Endodermal cell (in vitro differentiated cells): ENCODE results near the gene UQCR11. TPM values are rescaled to one million over a fixed set of nuclear protein-coding genes. Genes with fewer than 3 reads are reported as not detected.

Experiments
- DNase-seq: peaks from one replicate; pipeline ENCODE4 v3.0.0-alpha.2; 2017
- H3K27ac ChIP-seq: 2 replicates; pipeline ENCODE4 v1.5.1; 2013; ENCODE audit warnings: mild to moderate bottlenecking, low read depth, low read length, moderate library complexity
- H3K27me3 ChIP-seq: 2 replicates; pipeline ENCODE4 v1.6.1; 2013; ENCODE audit warnings: mild to moderate bottlenecking, low read length, moderate library complexity; ENCODE audit not compliant: insufficient read depth, control insufficient read depth, poor library complexity, severe bottlenecking
- H3K36me3 ChIP-seq: 2 replicates; pipeline ENCODE4 v1.7.0; 2013; ENCODE audit warnings: mild to moderate bottlenecking, low read length, moderate library complexity; ENCODE audit not compliant: control insufficient read depth, insufficient read depth
- H3K4me1 ChIP-seq: one replicate; pipeline ENCODE4 v1.7.0; 2013; ENCODE audit warnings: low read length; ENCODE audit not compliant: control insufficient read depth, insufficient read depth
- H3K4me3 ChIP-seq: 2 replicates; pipeline ENCODE4 v1.5.1; 2013; ENCODE audit warnings: mild to moderate bottlenecking, low read length, moderate library complexity
- H3K9ac ChIP-seq: 2 replicates; pipeline ENCODE4 v1.6.1; 2013; ENCODE audit warnings: mild to moderate bottlenecking, low read length, moderate library complexity; ENCODE audit not compliant: poor library complexity, severe bottlenecking; ENCODE audit errors: extremely low read depth
- H3K9me3 ChIP-seq: 2 replicates; pipeline ENCODE4 v1.6.1; 2013; ENCODE audit warnings: mild to moderate bottlenecking, low read length, moderate library complexity; ENCODE audit not compliant: control insufficient read depth
- H3K27ac Mint-ChIP-seq: 2 replicates; pipeline ENCODE4 v1.8.0; 2020; ENCODE audit warnings: mixed read lengths
- H3K27me3 Mint-ChIP-seq: 2 replicates; pipeline ENCODE4 v1.8.0; 2021; ENCODE audit warnings: mild to moderate bottlenecking, mixed read lengths; ENCODE audit not compliant: insufficient read depth
- H3K36me3 Mint-ChIP-seq: 2 replicates; pipeline ENCODE4 v1.8.0; 2020; ENCODE audit warnings: low read depth, mixed read lengths
- H3K4me1 Mint-ChIP-seq: 2 replicates; pipeline ENCODE4 v1.8.0; 2020; ENCODE audit warnings: mixed read lengths
- H3K4me3 Mint-ChIP-seq: 2 replicates; pipeline ENCODE4 v1.8.0; 2020; ENCODE audit warnings: mild to moderate bottlenecking, moderate library complexity, mixed read lengths
- H3K9me3 Mint-ChIP-seq: 2 replicates; pipeline ENCODE4 v1.8.0; 2020; ENCODE audit warnings: mild to moderate bottlenecking, mixed read lengths
- WGBS, 2 experiments: methylation state at CpG; one replicate each; pipeline versions ENCODE4 v1.1.5 to v1.1.7; 2013; ENCODE audit warnings: missing lambda C conversion rate in 2 of 2, mixed read lengths in 1 of 2; ENCODE audit not compliant: insufficient coverage in 1 of 2, insufficient read length in 1 of 2; 5-methylcytosine and 5-hydroxymethylcytosine counted together
- total RNA-seq, 2 donors: library from RNA; stranded (reverse); fragmentation: NEBNext Ultra II Directional in 1 of 2; extraction: Animal tissue kit (Norgen Biotek cat#: 25700) in 1 of 2; gene quantifications; 2 replicates in 1 of 2; 3 replicates in 1 of 2; pipeline ENCODE4 v1.2.1, GENCODE V29; 2021
- TF ChIP-seq, protein P1 (sequence below): fragments of 200-600 bp; sonication (generic); conservative IDR thresholded peaks from 2 replicates; pipeline ENCODE4 v1.5.0; 2021; ENCODE audit warnings: antibody characterized with exemption, mild to moderate bottlenecking

UQCR11 gene
- total RNA-seq, 2 donors from 2014 or later, result 171 to 195 TPM

DNA sequence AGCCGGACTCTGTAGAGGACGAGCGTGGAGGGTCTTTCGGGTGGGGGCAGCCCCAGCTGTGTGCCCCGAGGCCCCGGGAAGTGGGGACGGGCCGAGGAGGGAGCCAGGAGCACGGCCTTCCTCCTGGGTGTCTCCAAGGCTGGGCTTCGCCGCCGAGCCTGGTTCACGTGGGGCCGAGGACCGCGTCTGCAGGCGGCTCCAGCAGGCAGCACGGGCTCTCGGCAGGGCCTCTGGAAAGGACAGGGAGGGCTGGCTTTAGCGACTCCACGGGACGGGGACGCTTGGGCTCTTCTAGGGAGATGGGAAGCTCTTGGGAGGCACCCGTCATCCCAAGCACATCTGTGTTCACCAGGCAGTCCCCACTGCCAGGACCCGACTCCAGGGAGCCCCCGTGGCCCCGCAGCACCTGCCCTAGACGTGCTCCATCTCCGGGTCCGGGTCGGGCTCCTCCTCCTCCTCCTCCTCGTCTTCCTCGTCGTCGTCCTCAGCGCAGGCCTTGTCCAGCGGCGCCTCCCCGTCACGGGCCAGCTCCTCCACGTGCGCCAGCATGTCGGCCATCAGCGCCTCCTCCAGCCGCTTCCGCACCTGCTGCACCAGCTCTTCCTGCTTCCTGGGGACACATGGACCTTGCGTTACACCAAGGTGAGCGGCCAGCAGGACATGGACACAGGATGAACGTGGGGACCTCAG lies 27.2 kb downstream of the UQCR11 start:
- H3K36me3 Mint-ChIP-seq, result peaks cover 34% of the 10 kb centered on the region
- Histone ChIP-seq H3K27me3 (no peaks in the 10 kb centered on the region), H3K9ac (no peak overlapping the region), H3K36me3 (peaks cover 35% of the 10 kb centered on the region), H3K4me1 (no peaks in the 10 kb centered on the region), H3K4me3 (no peak overlapping the region), H3K27ac (no peak overlapping the region), H3K9me3 (no peaks in the 10 kb centered on the region)
- H3K4me3 Mint-ChIP-seq, result no peak overlapping the region
- H3K27me3 Mint-ChIP-seq, result no peaks in the 10 kb centered on the region
- H3K9me3 Mint-ChIP-seq, result no peaks in the 10 kb centered on the region
- DNase-seq, result no peak
- TF ChIP-seq, protein P1, sequence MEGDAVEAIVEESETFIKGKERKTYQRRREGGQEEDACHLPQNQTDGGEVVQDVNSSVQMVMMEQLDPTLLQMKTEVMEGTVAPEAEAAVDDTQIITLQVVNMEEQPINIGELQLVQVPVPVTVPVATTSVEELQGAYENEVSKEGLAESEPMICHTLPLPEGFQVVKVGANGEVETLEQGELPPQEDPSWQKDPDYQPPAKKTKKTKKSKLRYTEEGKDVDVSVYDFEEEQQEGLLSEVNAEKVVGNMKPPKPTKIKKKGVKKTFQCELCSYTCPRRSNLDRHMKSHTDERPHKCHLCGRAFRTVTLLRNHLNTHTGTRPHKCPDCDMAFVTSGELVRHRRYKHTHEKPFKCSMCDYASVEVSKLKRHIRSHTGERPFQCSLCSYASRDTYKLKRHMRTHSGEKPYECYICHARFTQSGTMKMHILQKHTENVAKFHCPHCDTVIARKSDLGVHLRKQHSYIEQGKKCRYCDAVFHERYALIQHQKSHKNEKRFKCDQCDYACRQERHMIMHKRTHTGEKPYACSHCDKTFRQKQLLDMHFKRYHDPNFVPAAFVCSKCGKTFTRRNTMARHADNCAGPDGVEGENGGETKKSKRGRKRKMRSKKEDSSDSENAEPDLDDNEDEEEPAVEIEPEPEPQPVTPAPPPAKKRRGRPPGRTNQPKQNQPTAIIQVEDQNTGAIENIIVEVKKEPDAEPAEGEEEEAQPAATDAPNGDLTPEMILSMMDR, result no peak
- no peaks in the 10 kb centered on the region for H3K4me1 Mint-ChIP-seq
- H3K27ac Mint-ChIP-seq, result no peak overlapping the region
- WGBS, 2 experiments, result 95 to 97% methylated on average over 36 to 49 of the region's 49 CpGs

DNA sequence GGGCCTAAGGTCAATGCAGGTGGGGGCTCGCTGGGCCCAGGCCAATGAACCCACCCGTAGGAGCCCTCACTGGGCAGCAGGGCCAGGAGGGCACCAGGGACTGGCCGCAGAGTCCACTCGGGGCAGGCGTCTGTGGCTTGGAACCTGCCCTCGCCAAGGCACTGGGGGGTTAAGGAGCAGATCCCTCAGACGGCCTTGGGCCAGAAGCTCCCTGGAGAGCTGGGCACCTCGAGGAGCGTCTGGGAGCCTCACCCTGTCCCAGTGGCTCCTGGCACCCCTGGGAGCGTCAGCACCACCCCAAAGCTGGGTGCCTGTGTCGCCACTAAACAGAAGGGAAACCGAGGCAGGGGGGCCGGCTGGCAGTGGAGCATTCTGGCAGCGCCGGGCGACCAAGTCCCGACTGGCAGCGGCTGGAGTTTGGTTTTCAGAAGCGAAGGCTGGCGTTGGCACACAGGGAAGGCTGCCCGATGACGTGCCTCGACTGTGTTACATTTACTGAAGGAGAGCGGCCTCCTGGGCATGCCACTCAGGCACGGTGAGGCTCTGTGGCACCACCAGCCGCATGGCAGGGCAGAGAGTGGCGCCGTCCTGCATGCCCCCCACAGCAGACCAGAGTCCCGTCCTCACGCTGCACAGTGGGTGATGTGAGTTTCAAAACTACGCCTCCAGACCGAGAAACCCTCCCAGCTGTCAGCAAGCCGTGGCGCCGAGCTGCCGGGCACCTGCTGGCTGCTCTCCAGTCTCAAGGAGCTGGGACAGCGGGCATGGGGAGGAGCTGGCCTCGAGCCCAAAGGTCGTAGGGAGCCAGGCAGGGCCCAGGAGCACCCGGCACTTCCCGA lies 28.0 kb downstream of the UQCR11 start:
- H3K36me3 ChIP-seq, result peaks cover 27% of the 10 kb centered on the region
- H3K4me1 ChIP-seq, result no peaks in the 10 kb centered on the region
- TF ChIP-seq, protein P1, result no peak
- no peaks in the 10 kb centered on the region for H3K9me3 ChIP-seq
- no peak for DNase-seq
- Mint-ChIP-seq H3K27me3 (no peaks in the 10 kb centered on the region), H3K4me3 (no peak overlapping the region), H3K4me1 (no peaks in the 10 kb centered on the region), H3K9me3 (no peaks in the 10 kb centered on the region), H3K27ac (no peak overlapping the region), H3K36me3 (peaks cover 27% of the 10 kb centered on the region)
- no peak overlapping the region for H3K4me3 ChIP-seq
- no peak overlapping the region for H3K27ac ChIP-seq
- H3K9ac ChIP-seq, result no peak overlapping the region
- WGBS, 2 experiments, result 94 to 95% methylated on average over 31 to 41 of the region's 41 CpGs
- H3K27me3 ChIP-seq, result no peaks in the 10 kb centered on the region

DNA sequence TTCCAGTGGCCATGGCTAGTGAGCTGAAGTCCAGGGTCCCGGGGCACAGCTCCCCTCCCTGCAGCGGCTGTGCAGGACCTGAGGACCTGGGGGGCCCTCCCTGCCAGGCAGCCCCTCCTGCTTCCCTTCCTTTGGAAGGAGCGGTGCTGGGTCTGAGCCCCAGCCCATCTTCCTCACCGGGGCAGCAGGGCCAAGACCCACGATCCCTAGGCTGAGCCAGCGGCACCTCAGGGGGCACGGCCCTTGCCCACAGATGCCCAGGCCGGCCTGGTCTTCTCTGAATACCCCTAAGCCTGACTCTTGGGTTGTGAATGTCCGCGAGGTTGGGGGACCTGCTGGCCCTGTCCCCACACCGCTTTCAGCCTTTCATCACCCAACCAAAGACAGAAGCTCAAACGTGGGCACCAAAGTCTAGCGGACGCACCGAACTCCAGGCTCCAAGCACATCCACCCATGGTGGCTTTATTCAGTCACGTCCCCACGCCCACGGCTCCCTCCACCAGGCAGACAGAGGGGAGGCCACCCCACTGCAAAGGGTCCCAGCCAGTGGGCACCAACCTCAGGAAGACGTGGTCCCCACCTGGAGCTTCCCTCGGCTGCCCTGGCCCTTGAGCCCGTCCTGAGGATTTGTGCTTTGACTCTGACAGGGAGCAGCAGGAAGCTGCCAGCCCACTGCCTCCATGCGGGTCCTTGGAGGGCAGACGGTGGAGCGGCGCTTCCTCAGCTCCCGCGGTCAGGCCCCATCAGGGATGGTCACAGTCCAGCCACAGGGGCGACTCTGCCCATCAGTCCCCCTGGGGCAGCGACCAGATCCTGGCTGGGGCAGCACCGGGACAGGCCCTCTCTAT lies 28.8 kb downstream of the UQCR11 start:
- H3K4me3 ChIP-seq, result no peak overlapping the region
- Mint-ChIP-seq H3K27me3 (peaks cover 8% of the 10 kb centered on the region), H3K4me1 (no peaks in the 10 kb centered on the region), H3K9me3 (no peaks in the 10 kb centered on the region), H3K4me3 (no peak overlapping the region), H3K36me3 (peaks cover 19% of the 10 kb centered on the region), H3K27ac (no peak overlapping the region)
- TF ChIP-seq, protein P1, result no peak
- no peak overlapping the region for H3K9ac ChIP-seq
- WGBS, 2 experiments, result 94 to 95% methylated on average over 13 to 30 of the region's 30 CpGs
- H3K36me3 ChIP-seq, result peaks cover 20% of the 10 kb centered on the region
- H3K9me3 ChIP-seq, result no peaks in the 10 kb centered on the region
- H3K27ac ChIP-seq, result no peak overlapping the region
- H3K4me1 ChIP-seq, result no peaks in the 10 kb centered on the region
- no peak for DNase-seq
- H3K27me3 ChIP-seq, result no peaks in the 10 kb centered on the region
